ENCODE results near the gene ART3.
A peak's percentile ranks its signal among the peaks of the same experiment; 100 is the strongest.

Gene ART3

DNA sequence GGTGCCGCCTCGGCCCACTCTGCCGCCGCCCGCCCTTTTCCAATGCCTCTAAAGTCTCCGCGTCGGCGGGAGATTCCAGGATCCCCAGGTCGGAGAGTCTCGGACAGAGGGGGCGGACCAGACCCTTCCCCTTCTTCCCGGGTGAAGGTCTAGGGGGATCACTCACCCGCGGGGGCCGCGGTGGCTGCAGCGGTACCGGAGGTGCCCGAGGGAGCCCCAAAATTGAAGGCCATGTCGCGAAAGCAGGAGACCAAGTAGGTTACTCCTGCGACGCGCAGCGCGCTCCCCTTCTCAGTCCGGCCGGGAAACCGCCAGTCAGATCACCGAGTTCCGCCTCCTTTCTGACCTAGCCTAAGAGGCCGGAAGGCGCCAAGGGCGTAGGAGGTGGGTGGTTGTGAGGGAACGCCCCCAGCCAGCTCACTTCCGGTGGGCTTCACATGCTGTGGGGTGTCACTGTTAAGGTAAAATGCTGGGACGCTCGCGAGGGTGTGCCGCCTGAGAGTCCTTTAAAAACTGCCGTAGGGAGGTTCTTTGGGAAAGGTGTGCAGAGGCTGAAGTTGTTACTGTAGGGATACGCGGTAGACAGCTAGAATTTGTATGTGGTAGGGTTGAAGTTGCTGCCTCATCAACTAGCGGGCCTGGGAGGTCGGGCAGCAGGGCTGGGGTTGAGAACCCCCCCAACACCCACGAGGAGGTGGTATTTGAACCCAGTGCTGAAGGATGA lies 73.8 kb downstream of the ART3 start, which contains the start of gene NUP54:
TSS of gene NUP54 (minus strand) at position 256 of the 724 bp plus-strand sequence. CDS start at position 233, 23 bp downstream.
- DNase-seq (ENCODE audit: low read depth): peak; percentile 96
- TF ChIP-seq, protein P1, sequence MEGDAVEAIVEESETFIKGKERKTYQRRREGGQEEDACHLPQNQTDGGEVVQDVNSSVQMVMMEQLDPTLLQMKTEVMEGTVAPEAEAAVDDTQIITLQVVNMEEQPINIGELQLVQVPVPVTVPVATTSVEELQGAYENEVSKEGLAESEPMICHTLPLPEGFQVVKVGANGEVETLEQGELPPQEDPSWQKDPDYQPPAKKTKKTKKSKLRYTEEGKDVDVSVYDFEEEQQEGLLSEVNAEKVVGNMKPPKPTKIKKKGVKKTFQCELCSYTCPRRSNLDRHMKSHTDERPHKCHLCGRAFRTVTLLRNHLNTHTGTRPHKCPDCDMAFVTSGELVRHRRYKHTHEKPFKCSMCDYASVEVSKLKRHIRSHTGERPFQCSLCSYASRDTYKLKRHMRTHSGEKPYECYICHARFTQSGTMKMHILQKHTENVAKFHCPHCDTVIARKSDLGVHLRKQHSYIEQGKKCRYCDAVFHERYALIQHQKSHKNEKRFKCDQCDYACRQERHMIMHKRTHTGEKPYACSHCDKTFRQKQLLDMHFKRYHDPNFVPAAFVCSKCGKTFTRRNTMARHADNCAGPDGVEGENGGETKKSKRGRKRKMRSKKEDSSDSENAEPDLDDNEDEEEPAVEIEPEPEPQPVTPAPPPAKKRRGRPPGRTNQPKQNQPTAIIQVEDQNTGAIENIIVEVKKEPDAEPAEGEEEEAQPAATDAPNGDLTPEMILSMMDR (IDR thresholded peaks at IDR 0.05; ENCODE audit: low read length, missing control alignments): no peak
- peak within 1 kb of the TSS; percentile 81 for H3K4me3 ChIP-seq (replicated peaks; ENCODE audit: low read depth, low read length)

DNA sequence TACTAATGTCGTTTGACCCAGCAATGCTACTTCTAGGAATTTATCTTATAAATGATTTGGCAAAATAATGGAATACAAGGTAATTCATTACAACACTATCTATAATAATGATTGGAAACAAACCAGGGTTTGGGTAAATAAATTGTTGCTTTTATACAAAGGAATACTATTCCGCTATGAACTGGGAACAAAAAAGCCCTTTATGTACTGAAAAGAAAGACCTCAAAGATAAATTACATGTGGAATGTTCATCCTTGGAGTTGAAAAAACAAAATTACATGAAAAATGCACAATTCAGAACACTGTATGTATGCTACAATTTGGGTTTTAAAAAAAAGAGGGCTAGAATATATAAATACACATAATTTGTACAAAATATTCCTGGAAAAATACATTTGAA lies 78.8 kb downstream of the ART3 start:
- TF ChIP-seq, protein P1 (IDR thresholded peaks at IDR 0.05; ENCODE audit: low read length, missing control alignments): no peak
- no peak for DNase-seq (ENCODE audit: low read depth)
- no peak overlapping the region for H3K4me3 ChIP-seq (replicated peaks; ENCODE audit: low read depth, low read length)

DNA sequence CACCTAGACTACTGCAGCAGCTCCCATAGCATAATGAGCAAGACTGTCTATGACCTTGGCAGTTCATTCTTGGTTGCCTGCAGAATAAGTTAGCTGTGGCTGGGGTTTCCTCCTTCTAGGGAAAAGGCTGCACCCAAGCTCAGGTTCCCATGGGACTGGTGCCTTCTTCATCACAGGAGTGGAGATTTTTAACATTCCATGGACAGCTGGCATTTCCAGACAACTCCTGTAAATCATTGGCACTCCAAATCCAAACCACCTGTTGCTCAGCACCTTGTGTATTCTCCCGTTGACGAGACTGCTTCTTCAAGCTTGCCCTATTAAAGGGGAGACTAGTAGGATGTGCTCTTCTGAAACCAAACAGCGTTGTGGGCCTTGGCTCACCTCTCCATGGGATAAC lies 81.5 kb downstream of the ART3 start:
- DNase-seq (ENCODE audit: low read depth): no peak
- no peak overlapping the region for H3K4me3 ChIP-seq (replicated peaks; ENCODE audit: low read depth, low read length)
- TF ChIP-seq, protein P1 (IDR thresholded peaks at IDR 0.05; ENCODE audit: low read length, missing control alignments): no peak

DNA sequence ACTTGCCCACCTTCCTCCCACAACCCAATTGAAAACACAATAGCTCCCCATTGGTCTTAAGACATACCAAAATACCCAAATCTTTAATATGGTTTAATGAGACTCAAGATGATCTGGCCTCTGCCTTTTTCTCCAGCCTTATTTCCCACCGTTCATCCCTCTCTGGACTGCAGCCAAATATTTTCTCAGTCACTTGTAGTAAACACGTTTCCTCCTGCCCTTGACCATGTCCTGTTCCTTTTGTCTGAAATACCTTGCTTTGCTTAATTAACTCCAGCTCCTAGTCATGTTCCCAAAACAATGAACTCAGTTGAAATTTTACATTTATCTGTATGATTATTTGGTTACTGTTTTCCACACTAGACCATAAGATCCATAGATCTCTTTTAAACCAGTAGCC lies 82.1 kb downstream of the ART3 start:
- peak; percentile 41 for DNase-seq (ENCODE audit: low read depth)
- H3K4me3 ChIP-seq (replicated peaks; ENCODE audit: low read depth, low read length): no peak overlapping the region
- TF ChIP-seq, protein P1 (IDR thresholded peaks at IDR 0.05; ENCODE audit: low read length, missing control alignments): no peak

DNA sequence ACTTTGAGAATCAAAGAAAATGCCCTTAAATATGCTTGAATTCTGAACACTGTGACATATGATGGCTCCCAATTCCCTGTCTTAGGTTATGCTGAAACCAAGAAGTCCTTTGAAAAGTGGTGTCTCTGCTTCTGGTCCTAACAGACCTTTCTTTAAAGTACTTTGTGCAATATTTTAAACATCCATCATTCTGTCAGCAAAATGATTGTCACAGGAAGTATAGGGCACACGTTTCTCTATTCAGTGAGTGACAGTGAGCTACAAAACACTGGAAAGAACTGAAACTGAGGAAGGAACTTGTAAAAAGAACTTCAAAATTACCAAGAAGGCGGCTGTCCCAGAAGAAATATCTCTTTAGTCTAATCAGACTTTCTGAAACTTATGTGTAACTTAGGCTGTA lies 85.8 kb downstream of the ART3 start:
- H3K4me3 ChIP-seq (replicated peaks; ENCODE audit: low read depth, low read length): no peak overlapping the region
- TF ChIP-seq, protein P1 (IDR thresholded peaks at IDR 0.05; ENCODE audit: low read length, missing control alignments): no peak
- no peak for DNase-seq (ENCODE audit: low read depth)
